Liver (tissue), 9 donors: ENCODE data around the gene LRRC47. TPM values are rescaled to one million over a fixed set of nuclear protein-coding genes. Genes with fewer than 3 reads are reported as not detected.

Experiments used
- DNase-seq: peaks from one replicate; pipeline ENCODE4 v3.0.0-alpha.2; 2017; ENCODE audit warnings: low spot score
- H3K27ac ChIP-seq, 2 donors: one replicate each; pipeline ENCODE4 v1.7.0; 2013; ENCODE audit warnings: inconsistent platforms in 2 of 2, low read length in 2 of 2, control low read depth in 1 of 2, low read depth in 1 of 2, mild to moderate bottlenecking in 1 of 2
- H3K27me3 ChIP-seq, 4 donors: one replicate each; pipeline versions ENCODE4 v1.6.1 to v1.7.0; 2013; ENCODE audit warnings: low read length in 3 of 4, inconsistent platforms in 1 of 4, mild to moderate bottlenecking in 1 of 4, moderate library complexity in 1 of 4; ENCODE audit not compliant: control insufficient read depth in 4 of 4, insufficient read depth in 4 of 4
- H3K36me3 ChIP-seq, 4 donors: one replicate each; pipeline versions ENCODE4 v1.6.1 to v1.7.0; 2013; ENCODE audit warnings: low read length in 3 of 4, mild to moderate bottlenecking in 3 of 4, low read depth in 1 of 4, moderate library complexity in 1 of 4; ENCODE audit not compliant: control insufficient read depth in 4 of 4, insufficient read depth in 3 of 4
- H3K4me1 ChIP-seq, 4 donors: one replicate each; pipeline versions ENCODE4 v1.6.1 to v1.7.0; 2013; ENCODE audit warnings: low read length in 3 of 4, mild to moderate bottlenecking in 3 of 4, moderate library complexity in 1 of 4; ENCODE audit not compliant: control insufficient read depth in 4 of 4, insufficient read depth in 4 of 4
- H3K4me3 ChIP-seq, 3 donors: one replicate each; pipeline versions ENCODE4 v1.6.1 to v1.7.0; 2013; ENCODE audit warnings: low read length in 3 of 3, control low read depth in 1 of 3, low read depth in 1 of 3, mild to moderate bottlenecking in 1 of 3
- H3K9ac ChIP-seq, 2 donors: one replicate each; pipeline ENCODE4 v1.7.0; 2013; ENCODE audit warnings: low read length in 2 of 2, mild to moderate bottlenecking in 2 of 2, moderate library complexity in 2 of 2, control low read depth in 1 of 2, low read depth in 1 of 2
- H3K9me3 ChIP-seq, 4 donors: one replicate each; pipeline versions ENCODE4 v1.6.1 to v1.7.0; 2013; ENCODE audit warnings: low read length in 3 of 4; ENCODE audit not compliant: control insufficient read depth in 4 of 4
- EGR1 ChIP-seq, 2 donors: IDR thresholded peaks; 2 replicates each; pipeline ENCODE4 v1.6.1; 2016 to 2018; ENCODE audit warnings: antibody characterized with exemption in 2 of 2, low read depth in 2 of 2
- FOXA1 ChIP-seq: IDR thresholded peaks from 2 replicates; pipeline ENCODE4 v1.6.1; 2016; ENCODE audit warnings: antibody characterized with exemption
- FOXA2 ChIP-seq: IDR thresholded peaks from 2 replicates; pipeline ENCODE4 v1.6.1; 2016; ENCODE audit warnings: antibody characterized with exemption
- GABPA ChIP-seq, 2 donors: IDR thresholded peaks in 1 of 2; conservative IDR thresholded peaks in 1 of 2; 2 replicates each; pipeline ENCODE4 v1.6.1; 2016; ENCODE audit warnings: antibody characterized with exemption in 2 of 2, mild to moderate bottlenecking in 1 of 2, moderate library complexity in 1 of 2
- HNF4G ChIP-seq: IDR thresholded peaks from 2 replicates; pipeline ENCODE4 v1.6.1; 2016; ENCODE audit warnings: antibody characterized with exemption
- JUND ChIP-seq, 2 donors: IDR thresholded peaks; 2 replicates each; pipeline ENCODE4 v1.6.1; 2016; ENCODE audit warnings: antibody characterized with exemption in 2 of 2
- NR2F2 ChIP-seq: IDR thresholded peaks from 2 replicates; pipeline ENCODE4 v1.6.1; 2016; ENCODE audit warnings: antibody characterized with exemption
- RAD21 ChIP-seq, 2 donors: IDR thresholded peaks; 2 replicates each; pipeline ENCODE4 v1.6.1; 2016; ENCODE audit warnings: antibody characterized with exemption in 2 of 2, mild to moderate bottlenecking in 2 of 2
- RXRA ChIP-seq, 2 donors: IDR thresholded peaks; 2 replicates each; pipeline ENCODE4 v1.6.1; 2017 to 2018; ENCODE audit warnings: antibody characterized with exemption in 2 of 2, mild to moderate bottlenecking in 1 of 2
- SP1 ChIP-seq: IDR thresholded peaks from 2 replicates; pipeline ENCODE4 v1.6.1; 2018; ENCODE audit warnings: antibody characterized with exemption, mild to moderate bottlenecking
- TAF1 ChIP-seq: conservative IDR thresholded peaks from 2 replicates; pipeline ENCODE4 v1.6.1; 2016; ENCODE audit warnings: antibody characterized with exemption, mild to moderate bottlenecking
- YY1 ChIP-seq: IDR thresholded peaks from 2 replicates; pipeline ENCODE4 v1.6.1; 2016; ENCODE audit warnings: antibody characterized with exemption, mild to moderate bottlenecking
- WGBS: extraction: QIAGEN DNeasy Blood & Tissue Kit; methylation state at CpG from one replicate; pipeline ENCODE4 v1.1.7; 2013; 5-methylcytosine and 5-hydroxymethylcytosine counted together
- polyA plus RNA-seq, 2 donors: library from polyadenylated mRNA; stranded (reverse) in 1 of 2; unstranded in 1 of 2; fragments of 200-250 nt in 1 of 2; fragments of >200 nt in 1 of 2; fragmentation: Nextera tagmentation in 1 of 2; extraction: Ambion mirVana in 1 of 2; gene quantifications; one replicate each; pipeline versions ENCODE4 v1.2.1 to v1.2.3, GENCODE V29; 2013 to 2015
- total RNA-seq, 2 donors: library from RNA; depleted of rRNA; stranded (reverse); fragments of >200 nt; gene quantifications; one replicate each; pipeline ENCODE4 v1.2.3, GENCODE V29; 2014
- TF ChIP-seq, protein P1 (sequence below): IDR thresholded peaks from 2 replicates; pipeline ENCODE4 v1.6.1; 2016; ENCODE audit warnings: antibody characterized with exemption
- TF ChIP-seq, protein P2 (sequence below): IDR thresholded peaks from 2 replicates; pipeline ENCODE4 v1.6.1; 2016; ENCODE audit warnings: antibody characterized with exemption
- TF ChIP-seq, protein P3 (sequence below): fragments of 150-350 bp; IDR thresholded peaks from 2 replicates; pipeline ENCODE4 v1.5.1; 2017; ENCODE audit warnings: improper control_type of control experiment, low read depth, low read length; ENCODE audit not compliant: missing input control
- TF ChIP-seq, protein P4 (sequence below): IDR thresholded peaks from 2 replicates; pipeline ENCODE4 v1.6.1; 2016; ENCODE audit warnings: antibody characterized with exemption
- donor health status: healthy.
- donor health status: healthy.
- donor health status: healthy.
- donor health status: healthy.
- donor health status: healthy.

Gene LRRC47
- total and polyA plus RNA-seq, 4 donors: 8.7 to 23.8 (median 15.4) TPM

DNA sequence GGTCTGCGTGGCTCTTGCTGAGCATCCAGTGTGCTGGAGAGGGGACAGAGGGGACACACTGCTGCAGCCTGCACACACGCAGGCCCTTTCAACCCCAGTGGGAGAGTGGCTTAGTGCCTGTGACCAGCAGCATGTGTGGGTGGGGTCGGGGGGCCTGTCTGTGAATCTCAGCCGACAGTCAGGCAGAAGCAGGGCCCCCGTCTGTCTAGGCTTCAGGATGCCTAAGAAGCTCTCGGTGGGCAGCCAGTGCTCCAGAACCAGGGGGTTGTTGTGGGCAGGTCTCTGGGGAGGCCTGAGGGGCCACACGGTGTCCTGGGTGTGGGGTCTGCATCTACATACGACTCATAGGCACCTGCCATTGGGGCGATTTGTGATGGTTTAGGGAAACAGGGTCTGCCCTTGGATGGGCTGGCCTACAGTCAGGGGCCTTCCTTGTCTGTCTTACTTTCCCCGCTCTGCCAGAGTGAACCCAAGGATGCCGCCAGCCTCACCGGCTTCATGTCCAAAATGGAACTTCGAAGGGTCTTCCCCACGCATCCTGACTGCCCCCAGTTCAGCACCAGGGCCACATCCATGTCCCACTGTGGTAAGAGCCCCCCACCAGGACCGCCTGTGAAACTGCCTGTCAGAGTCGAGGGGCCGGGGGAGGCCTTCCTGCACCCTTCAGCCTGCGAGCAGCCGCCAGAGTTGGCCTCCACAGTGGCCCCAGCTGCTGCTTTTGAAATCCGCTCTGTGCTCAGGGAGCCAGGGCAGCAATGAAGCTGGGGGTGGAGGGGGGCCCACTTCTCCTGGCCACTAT lies 42.4 kb downstream of the LRRC47 start:
- no peak overlapping the region for H3K27ac ChIP-seq
- DNase-seq: no peak
- H3K9ac ChIP-seq: no peak overlapping the region
- no peaks in the 10 kb centered on the region for H3K9me3 ChIP-seq
- no peaks in the 10 kb centered on the region for H3K4me1 ChIP-seq
- H3K27me3 ChIP-seq: peaks cover 0 to 3% (median 0%) of the 10 kb centered on the region in 4 donors
- WGBS: 87% methylated on average over 20 of the region's 20 CpGs
- H3K4me3 ChIP-seq: no peak overlapping the region
- TF ChIP-seq FOXA1 (no peak), RAD21 (IDR thresholded peaks at IDR 0.05) (no peak), HNF4G (no peak), NR2F2 (no peak), FOXA2 (no peak), RXRA (IDR thresholded peaks at IDR 0.05) (no peak), YY1 (no peak), SP1 (no peak), EGR1 (IDR thresholded peaks at IDR 0.05; ENCODE audit: low read depth in 2 of 2) (no peak), JUND (IDR thresholded peaks at IDR 0.05) (no peak), GABPA (IDR thresholded peaks at IDR 0.05 in 1 of 2, conservative IDR thresholded peaks at IDR 0.05 in 1 of 2) (no peak)
- TF ChIP-seq, protein P1, sequence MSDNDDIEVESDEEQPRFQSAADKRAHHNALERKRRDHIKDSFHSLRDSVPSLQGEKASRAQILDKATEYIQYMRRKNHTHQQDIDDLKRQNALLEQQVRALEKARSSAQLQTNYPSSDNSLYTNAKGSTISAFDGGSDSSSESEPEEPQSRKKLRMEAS: no peak
- TF ChIP-seq, protein P2, sequence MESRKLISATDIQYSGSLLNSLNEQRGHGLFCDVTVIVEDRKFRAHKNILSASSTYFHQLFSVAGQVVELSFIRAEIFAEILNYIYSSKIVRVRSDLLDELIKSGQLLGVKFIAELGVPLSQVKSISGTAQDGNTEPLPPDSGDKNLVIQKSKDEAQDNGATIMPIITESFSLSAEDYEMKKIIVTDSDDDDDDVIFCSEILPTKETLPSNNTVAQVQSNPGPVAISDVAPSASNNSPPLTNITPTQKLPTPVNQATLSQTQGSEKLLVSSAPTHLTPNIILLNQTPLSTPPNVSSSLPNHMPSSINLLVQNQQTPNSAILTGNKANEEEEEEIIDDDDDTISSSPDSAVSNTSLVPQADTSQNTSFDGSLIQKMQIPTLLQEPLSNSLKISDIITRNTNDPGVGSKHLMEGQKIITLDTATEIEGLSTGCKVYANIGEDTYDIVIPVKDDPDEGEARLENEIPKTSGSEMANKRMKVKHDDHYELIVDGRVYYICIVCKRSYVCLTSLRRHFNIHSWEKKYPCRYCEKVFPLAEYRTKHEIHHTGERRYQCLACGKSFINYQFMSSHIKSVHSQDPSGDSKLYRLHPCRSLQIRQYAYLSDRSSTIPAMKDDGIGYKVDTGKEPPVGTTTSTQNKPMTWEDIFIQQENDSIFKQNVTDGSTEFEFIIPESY: no peak
- no peaks in the 10 kb centered on the region for H3K36me3 ChIP-seq

DNA sequence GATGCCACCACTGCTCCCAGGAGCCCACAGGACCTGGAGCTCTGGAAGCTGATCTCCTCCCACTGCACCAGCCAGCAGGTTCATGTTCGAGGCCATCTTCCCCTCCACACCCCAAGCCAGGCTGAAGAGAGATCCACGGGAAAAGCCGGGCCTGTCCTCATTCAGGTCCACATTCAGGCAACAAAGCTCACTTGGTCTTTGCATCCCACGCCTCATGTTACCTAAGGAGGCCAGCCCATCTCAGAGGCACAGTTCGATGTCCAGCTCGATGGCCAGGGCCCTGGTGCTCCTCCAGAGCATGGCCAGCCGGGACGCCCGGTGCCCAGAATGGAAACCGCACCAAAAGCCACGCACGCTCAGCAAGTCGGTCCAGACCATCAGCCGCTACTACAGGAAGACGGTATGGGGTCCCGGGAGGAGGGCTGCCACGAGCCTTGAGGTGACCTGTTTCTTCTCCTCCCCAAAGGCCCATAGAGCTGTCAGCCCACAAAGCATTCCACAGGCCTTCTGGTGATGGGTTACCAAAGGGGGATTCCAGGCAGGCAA lies 43.8 kb downstream of the LRRC47 start, which contains the start of gene CCDC27:
Gene CCDC27 (plus strand): TSS at position 51 of the 546 bp plus-strand sequence. CDS start 32 bp downstream, at position 83.
- Histone ChIP-seq H3K9me3 (no peaks in the 10 kb centered on the region), H3K27me3 (peaks cover 0 to 3% (median 0%) of the 10 kb centered on the region in 4 donors), H3K4me1 (peaks cover 0 to 3% (median 0%) of the 10 kb centered on the region in 4 donors), H3K27ac (no peak within 1 kb of the TSS), H3K4me3 (no peak within 1 kb of the TSS), H3K36me3 (no peaks in the 10 kb centered on the region), H3K9ac (no peak within 1 kb of the TSS)
- TF ChIP-seq RAD21 (IDR thresholded peaks at IDR 0.05): no peak
- TF ChIP-seq JUND (IDR thresholded peaks at IDR 0.05): no peak
- TF ChIP-seq, protein P1: no peak
- TF ChIP-seq FOXA2: no peak
- no peak for TF ChIP-seq HNF4G
- TF ChIP-seq, protein P2: no peak
- no peak for TF ChIP-seq NR2F2
- TF ChIP-seq TAF1: no peak
- TF ChIP-seq, protein P3, sequence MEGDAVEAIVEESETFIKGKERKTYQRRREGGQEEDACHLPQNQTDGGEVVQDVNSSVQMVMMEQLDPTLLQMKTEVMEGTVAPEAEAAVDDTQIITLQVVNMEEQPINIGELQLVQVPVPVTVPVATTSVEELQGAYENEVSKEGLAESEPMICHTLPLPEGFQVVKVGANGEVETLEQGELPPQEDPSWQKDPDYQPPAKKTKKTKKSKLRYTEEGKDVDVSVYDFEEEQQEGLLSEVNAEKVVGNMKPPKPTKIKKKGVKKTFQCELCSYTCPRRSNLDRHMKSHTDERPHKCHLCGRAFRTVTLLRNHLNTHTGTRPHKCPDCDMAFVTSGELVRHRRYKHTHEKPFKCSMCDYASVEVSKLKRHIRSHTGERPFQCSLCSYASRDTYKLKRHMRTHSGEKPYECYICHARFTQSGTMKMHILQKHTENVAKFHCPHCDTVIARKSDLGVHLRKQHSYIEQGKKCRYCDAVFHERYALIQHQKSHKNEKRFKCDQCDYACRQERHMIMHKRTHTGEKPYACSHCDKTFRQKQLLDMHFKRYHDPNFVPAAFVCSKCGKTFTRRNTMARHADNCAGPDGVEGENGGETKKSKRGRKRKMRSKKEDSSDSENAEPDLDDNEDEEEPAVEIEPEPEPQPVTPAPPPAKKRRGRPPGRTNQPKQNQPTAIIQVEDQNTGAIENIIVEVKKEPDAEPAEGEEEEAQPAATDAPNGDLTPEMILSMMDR: no peak
- TF ChIP-seq RXRA (IDR thresholded peaks at IDR 0.05): no peak
- TF ChIP-seq, protein P4, sequence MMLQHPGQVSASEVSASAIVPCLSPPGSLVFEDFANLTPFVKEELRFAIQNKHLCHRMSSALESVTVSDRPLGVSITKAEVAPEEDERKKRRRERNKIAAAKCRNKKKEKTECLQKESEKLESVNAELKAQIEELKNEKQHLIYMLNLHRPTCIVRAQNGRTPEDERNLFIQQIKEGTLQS: no peak
- WGBS: 84% methylated on average over 17 of the region's 17 CpGs
- no peak for DNase-seq
